GM12873 (cell line): Measurements from ENCODE around the gene NCKAP1.

Experiments used
- CTCF ChIP-seq: IDR thresholded peaks from 2 replicates; pipeline ENCODE4 v1.5.1; 2012; ENCODE audit warnings: low read depth, mild to moderate bottlenecking, moderate library complexity, low read length, control low read depth; ENCODE audit not compliant: insufficient read depth; ENCODE audit errors: missing control alignments

Gene NCKAP1

GRCh38 chr2:182980115-182980514, 58.1 kb downstream of the NCKAP1 start:
- peak; percentile 15 for TF ChIP-seq CTCF

- no peak for TF ChIP-seq CTCF
Measured at GRCh38 chr2:182977463-182977862, 60.8 kb downstream of the NCKAP1 start.

GRCh38 chr2:182973441-182974352, 64.6 kb downstream of the NCKAP1 start:
- no peak for TF ChIP-seq CTCF

- TF ChIP-seq CTCF = no peak
Measured at GRCh38 chr2:182972548-182972942, 65.7 kb downstream of the NCKAP1 start.

GRCh38 chr2:182971820-182972547, 66.3 kb downstream of the NCKAP1 start:
- no peak for TF ChIP-seq CTCF

GRCh38 chr2:182970486-182970885, 67.8 kb downstream of the NCKAP1 start:
- no peak for TF ChIP-seq CTCF

GRCh38 chr2:182968493-182968892, 69.8 kb downstream of the NCKAP1 start:
- TF ChIP-seq CTCF = no peak
